Progenitor cell of endocrine pancreas (in vitro differentiated cells): ENCODE measurements around the gene FOXF1. TPM values are rescaled to one million over a fixed set of nuclear protein-coding genes. Genes with fewer than 3 reads are reported as not detected.

Source experiments
- DNase-seq: peaks from one replicate; pipeline ENCODE4 v3.0.0; 2021; ENCODE audit warnings: low spot score; ENCODE audit not compliant: unreplicated experiment
- H3K27ac Mint-ChIP-seq: 2 replicates; pipeline ENCODE4 v1.8.0; 2021; ENCODE audit warnings: mild to moderate bottlenecking, moderate library complexity, mixed read lengths
- H3K27me3 Mint-ChIP-seq: 2 replicates; pipeline ENCODE4 v1.8.0; 2021; ENCODE audit warnings: mixed read lengths
- H3K36me3 Mint-ChIP-seq: 2 replicates; pipeline ENCODE4 v1.8.0; 2022; ENCODE audit warnings: mixed read lengths; ENCODE audit not compliant: insufficient read depth
- H3K4me1 Mint-ChIP-seq: 2 replicates; pipeline ENCODE4 v1.8.0; 2021; ENCODE audit warnings: low read depth, mixed read lengths
- H3K4me3 Mint-ChIP-seq: 2 replicates; pipeline ENCODE4 v1.8.0; 2021; ENCODE audit warnings: low read depth, mild to moderate bottlenecking, moderate library complexity, mixed read lengths
- H3K9me3 Mint-ChIP-seq: 2 replicates; pipeline ENCODE4 v1.8.0; 2021; ENCODE audit warnings: low read depth, mixed read lengths
- total RNA-seq: library from RNA; stranded (reverse); gene quantifications from 2 replicates; pipeline ENCODE4 v1.2.1, GENCODE V29; 2021
- TF ChIP-seq, protein P1 (sequence below): fragments of 200-600 bp; sonication (generic); IDR thresholded peaks from one replicate; pipeline ENCODE4 v1.5.0; 2021; ENCODE audit warnings: antibody characterized with exemption, mild to moderate bottlenecking; ENCODE audit not compliant: unreplicated experiment

Gene FOXF1
- total RNA-seq, 1 donor from 2014 or later = not detected

GRCh38 chr16:86519649-86520316 is 9.5 kb downstream of the FOXF1 start:
- Mint-ChIP-seq H3K4me1 (peaks cover 2% of the 10 kb centered on the region), H3K4me3 (no peak overlapping the region), H3K27me3 (peaks cover 78% of the 10 kb centered on the region), H3K9me3 (no peaks in the 10 kb centered on the region), H3K27ac (no peak overlapping the region), H3K36me3 (no peaks in the 10 kb centered on the region)
- TF ChIP-seq, protein P1, sequence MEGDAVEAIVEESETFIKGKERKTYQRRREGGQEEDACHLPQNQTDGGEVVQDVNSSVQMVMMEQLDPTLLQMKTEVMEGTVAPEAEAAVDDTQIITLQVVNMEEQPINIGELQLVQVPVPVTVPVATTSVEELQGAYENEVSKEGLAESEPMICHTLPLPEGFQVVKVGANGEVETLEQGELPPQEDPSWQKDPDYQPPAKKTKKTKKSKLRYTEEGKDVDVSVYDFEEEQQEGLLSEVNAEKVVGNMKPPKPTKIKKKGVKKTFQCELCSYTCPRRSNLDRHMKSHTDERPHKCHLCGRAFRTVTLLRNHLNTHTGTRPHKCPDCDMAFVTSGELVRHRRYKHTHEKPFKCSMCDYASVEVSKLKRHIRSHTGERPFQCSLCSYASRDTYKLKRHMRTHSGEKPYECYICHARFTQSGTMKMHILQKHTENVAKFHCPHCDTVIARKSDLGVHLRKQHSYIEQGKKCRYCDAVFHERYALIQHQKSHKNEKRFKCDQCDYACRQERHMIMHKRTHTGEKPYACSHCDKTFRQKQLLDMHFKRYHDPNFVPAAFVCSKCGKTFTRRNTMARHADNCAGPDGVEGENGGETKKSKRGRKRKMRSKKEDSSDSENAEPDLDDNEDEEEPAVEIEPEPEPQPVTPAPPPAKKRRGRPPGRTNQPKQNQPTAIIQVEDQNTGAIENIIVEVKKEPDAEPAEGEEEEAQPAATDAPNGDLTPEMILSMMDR = peak; percentile 97
- no peak for DNase-seq

DNA sequence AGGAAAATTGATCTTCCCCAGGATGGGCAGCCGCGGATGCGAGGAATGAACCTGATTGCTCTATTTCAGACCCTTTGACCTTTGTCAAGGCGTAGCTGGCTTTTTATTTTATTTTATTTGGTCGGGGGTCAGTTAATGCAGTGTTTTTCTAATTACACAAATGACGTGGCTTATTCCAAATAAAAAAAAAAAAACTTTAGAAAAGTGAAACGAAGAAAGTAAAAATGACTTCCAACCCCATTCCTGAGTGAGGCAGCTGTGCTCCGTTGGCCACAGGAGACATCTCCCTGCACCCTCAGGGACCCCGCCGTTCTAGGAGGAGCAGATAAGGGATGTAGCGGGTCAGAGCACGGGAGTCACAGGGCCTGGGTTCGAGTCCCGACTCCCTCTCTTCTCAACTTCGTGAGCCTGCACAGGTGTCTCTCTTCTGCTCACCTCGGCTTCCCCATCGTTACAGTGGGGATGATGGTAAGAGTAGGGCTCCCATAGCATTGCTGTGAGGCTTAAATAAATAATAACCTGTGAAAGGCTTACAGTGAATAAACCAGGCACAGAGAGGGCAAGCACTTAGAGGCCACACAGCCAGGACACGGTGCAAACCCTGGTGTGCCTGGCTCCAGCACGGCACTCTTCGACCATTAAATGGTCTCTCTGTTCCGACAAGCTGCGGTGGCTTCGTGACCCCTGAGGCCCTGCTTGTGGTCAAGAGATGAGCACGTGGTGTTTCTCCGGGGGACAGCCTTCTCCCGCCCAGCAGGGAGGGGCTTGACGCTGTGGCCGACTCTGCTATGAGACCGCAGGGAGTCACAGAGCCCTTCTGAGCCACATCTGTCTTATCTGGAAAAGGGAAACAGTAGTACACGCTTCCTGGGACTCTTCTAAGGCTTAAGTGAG is 10.2 kb downstream of the FOXF1 start:
- Mint-ChIP-seq H3K27ac (no peak overlapping the region), H3K27me3 (peaks cover 72% of the 10 kb centered on the region), H3K9me3 (no peaks in the 10 kb centered on the region), H3K4me1 (peaks cover 2% of the 10 kb centered on the region), H3K36me3 (no peaks in the 10 kb centered on the region), H3K4me3 (no peak overlapping the region)
- TF ChIP-seq, protein P1 = no peak
- no peak for DNase-seq

GRCh38 chr16:86521236-86522197 is 11.2 kb downstream of the FOXF1 start:
- peaks cover 2% of the 10 kb centered on the region for H3K4me1 Mint-ChIP-seq
- H3K27me3 Mint-ChIP-seq = peaks cover 70% of the 10 kb centered on the region
- H3K36me3 Mint-ChIP-seq = no peaks in the 10 kb centered on the region
- no peaks in the 10 kb centered on the region for H3K9me3 Mint-ChIP-seq
- no peak overlapping the region for H3K4me3 Mint-ChIP-seq
- TF ChIP-seq, protein P1 = no peak
- no peak for DNase-seq
- no peak overlapping the region for H3K27ac Mint-ChIP-seq

DNA sequence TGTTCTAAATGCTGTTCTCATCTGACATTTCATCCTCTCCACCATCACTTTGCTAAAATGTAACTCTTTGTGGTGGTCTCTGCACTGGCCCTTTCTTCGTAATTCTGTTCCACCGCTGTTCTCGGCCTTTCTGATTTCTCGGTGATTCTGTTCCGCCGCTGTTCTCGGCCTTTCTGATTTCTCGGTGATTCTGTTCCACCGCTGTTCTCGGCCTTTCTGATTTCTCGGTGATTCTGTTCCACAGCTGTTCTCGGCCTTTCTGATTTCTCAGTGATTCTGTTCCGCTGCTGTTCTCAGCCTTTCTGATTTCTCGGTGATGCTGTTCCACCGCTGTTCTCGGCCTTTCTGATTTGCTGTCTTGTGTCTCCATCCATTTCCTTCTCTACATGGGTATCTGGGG is 12.3 kb downstream of the FOXF1 start:
- TF ChIP-seq, protein P1 = no peak
- DNase-seq = no peak
- Mint-ChIP-seq H3K4me1 (peaks cover 2% of the 10 kb centered on the region), H3K36me3 (no peaks in the 10 kb centered on the region), H3K9me3 (no peaks in the 10 kb centered on the region), H3K27me3 (peaks cover 67% of the 10 kb centered on the region), H3K27ac (no peak overlapping the region), H3K4me3 (no peak overlapping the region)
